ENCODE data around the gene RNMT. TPM values are rescaled to one million over a fixed set of nuclear protein-coding genes. Genes with fewer than 3 reads are reported as not detected.

The RNMT gene
- total RNA-seq, 1 experiment from 2014 or later = 58.2 TPM

GRCh38 chr18:13684546-13684945, 41.9 kb upstream of the RNMT start:
- CTCF ChIA-PET = no interaction called here
- no peak for TF ChIP-seq ZNF671 (CRISPR knock-in tag; IDR thresholded peaks at IDR 0.05)
- TF ChIP-seq ERG (CRISPR knock-in tag; IDR thresholded peaks at IDR 0.05) = no peak
- no peak for TF ChIP-seq ZNF317 (CRISPR knock-in tag; IDR thresholded peaks at IDR 0.05; ENCODE audit: borderline replicate concordance, low read depth)
- TF ChIP-seq CREM (CRISPR knock-in tag; IDR thresholded peaks at IDR 0.05) = no peak
- TF ChIP-seq FOXJ3 (CRISPR knock-in tag; IDR thresholded peaks at IDR 0.05; ENCODE audit: borderline replicate concordance) = no peak
- no peak for TF ChIP-seq ARID4B (CRISPR knock-in tag; IDR thresholded peaks at IDR 0.05; ENCODE audit: borderline replicate concordance)
- TF ChIP-seq NR1H2 (CRISPR knock-in tag; IDR thresholded peaks at IDR 0.05) = no peak
- no peak for TF ChIP-seq ZMAT4 (CRISPR knock-in tag; IDR thresholded peaks at IDR 0.05)
- no peak for TF ChIP-seq SMAD4 (CRISPR knock-in tag; IDR thresholded peaks at IDR 0.05)
- no peak for TF ChIP-seq FOXP4 (CRISPR knock-in tag; IDR thresholded peaks at IDR 0.05)
- no peak for TF ChIP-seq SMAD3 (CRISPR knock-in tag; IDR thresholded peaks at IDR 0.05; ENCODE audit: borderline replicate concordance)
- no peak for TF ChIP-seq ZNF396 (CRISPR knock-in tag; IDR thresholded peaks at IDR 0.05; ENCODE audit: borderline replicate concordance)
- no peak for TF ChIP-seq NFE2L1 (CRISPR knock-in tag; IDR thresholded peaks at IDR 0.05)
- TF ChIP-seq ZNF532 (CRISPR knock-in tag; IDR thresholded peaks at IDR 0.05; ENCODE audit: borderline replicate concordance) = no peak
- no peak for TF ChIP-seq E2F1 (CRISPR knock-in tag; IDR thresholded peaks at IDR 0.05)
- no peak for TF ChIP-seq USF1 (CRISPR knock-in tag; IDR thresholded peaks at IDR 0.05)
- TF ChIP-seq STAT6 (CRISPR knock-in tag; conservative IDR thresholded peaks at IDR 0.05; ENCODE audit: low read depth) = no peak
- TF ChIP-seq KAT7 (CRISPR knock-in tag; IDR thresholded peaks at IDR 0.05; ENCODE audit: borderline replicate concordance) = no peak
- no peak overlapping the region for H3K27ac Mint-ChIP-seq
- peaks cover 7% of the 10 kb centered on the region; the same call in 1 of the 2 replicates for H3K9me3 Mint-ChIP-seq
- H3K36me3 Mint-ChIP-seq = peaks cover 5% of the 10 kb centered on the region
- H3K4me3 Mint-ChIP-seq = no peak overlapping the region
- DNase-seq (ENCODE audit: low spot score) (no peak), ATAC-seq (no peak)
- no peaks in the 10 kb centered on the region for H3K27me3 Mint-ChIP-seq (ENCODE audit: low read depth)
- H3K4me1 Mint-ChIP-seq = peaks cover 23% of the 10 kb centered on the region
- POLR2A ChIA-PET = no interaction called here

All from WTC11 (cell line).